NCI-H2196 (cell line): ENCODE data around the gene HGS.

Source experiments
- DNase-seq: peaks from one replicate; lab custom pipeline; 2025; ENCODE audit not compliant: unreplicated experiment; lab: John Stamatoyannopoulos, UW

Gene HGS

GRCh38 chr17:81655378-81656117 lies 28.3 kb upstream of the HGS start:
- no peak for DNase-seq

GRCh38 chr17:81656118-81656743 lies 27.6 kb upstream of the HGS start, which contains the start of gene PDE6G:
TSS of gene PDE6G (minus strand) at chr17:81656542. CDS start at chr17:81653305, 3,237 bp downstream.
- no peak for DNase-seq

GRCh38 chr17:81656835-81657234 lies 27.0 kb upstream of the HGS start:
- no peak for DNase-seq

DNA sequence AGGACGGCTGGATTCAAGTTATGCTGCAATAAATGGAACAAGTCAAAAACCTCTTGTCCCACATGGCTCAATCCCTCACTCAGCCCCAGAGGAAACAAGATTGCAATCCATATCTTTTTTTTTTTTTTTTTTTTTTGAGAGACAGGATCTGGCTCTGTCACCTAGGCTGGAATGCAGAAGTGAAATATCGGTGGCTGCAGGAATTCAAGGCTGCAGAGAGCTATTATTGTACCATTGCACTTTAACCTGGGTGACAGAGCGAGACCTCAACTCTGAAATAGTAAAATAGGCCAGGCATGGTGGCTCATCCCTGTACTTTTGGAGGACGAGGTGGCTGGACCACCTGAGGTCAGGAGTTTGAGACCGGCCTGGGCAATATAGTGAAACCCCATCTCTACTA lies 24.8 kb upstream of the HGS start:
- no peak for DNase-seq

GRCh38 chr17:81660441-81660840 lies 23.4 kb upstream of the HGS start:
- no peak for DNase-seq

GRCh38 chr17:81662002-81662401 lies 21.8 kb upstream of the HGS start:
- no peak for DNase-seq

GRCh38 chr17:81664051-81664470 lies 19.8 kb upstream of the HGS start:
- no peak for DNase-seq

DNA sequence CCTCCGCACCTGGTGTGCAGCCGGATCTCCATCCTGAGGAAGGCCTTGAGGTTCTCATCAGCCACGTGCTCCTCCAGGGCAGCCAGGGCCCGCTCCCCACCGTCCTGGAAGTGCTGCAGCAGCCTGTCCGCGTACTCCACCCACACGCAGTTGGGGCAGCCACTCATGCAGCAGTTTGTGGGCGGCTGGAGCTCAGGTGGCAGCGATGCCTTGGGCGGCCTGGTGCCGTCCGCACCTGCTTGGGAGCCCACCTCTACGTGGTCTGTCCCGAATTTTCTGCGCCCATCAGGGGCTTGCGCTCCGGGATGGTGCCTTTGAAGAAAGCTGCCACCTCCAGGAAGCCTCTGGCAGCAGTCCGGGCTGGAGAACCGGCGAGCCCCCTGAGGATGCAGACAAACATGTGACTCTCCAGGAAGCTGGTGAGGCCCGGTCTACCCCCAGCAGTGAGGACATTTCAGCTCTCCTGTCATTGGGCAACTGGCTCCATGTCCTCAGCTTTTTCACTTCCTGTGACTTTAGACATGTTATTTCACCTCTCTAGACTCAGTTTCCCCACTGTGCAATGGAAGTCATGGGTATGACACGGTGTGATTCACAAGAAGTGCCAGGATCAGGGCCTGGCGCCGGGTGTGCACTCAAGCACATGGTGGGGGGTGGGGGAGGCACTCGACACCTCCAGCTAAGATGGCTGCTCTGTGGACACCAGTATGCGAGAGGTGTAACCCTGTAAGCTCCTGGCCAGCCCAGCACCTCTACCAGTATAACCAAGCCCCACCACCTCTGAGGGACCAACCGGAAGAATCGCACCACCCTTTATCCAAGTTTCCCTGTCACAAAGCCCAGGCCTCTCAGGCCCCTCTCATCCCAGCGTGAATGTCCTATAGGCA lies 18.4 kb upstream of the HGS start:
- DNase-seq, result peak; percentile 62

DNA sequence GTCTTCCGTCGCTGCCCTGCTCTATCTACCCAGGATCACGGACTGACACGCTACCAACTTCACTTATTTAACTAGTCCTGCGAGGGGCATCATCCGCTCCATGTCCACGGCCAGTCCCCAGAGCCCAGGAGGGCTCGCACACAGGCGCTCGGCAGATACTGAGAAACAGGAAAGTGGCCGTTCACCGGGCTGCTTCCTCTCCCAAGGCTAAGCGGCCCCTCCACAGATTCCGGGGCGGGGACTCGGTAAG lies 17.8 kb upstream of the HGS start:
- peak; percentile 55 for DNase-seq

DNA sequence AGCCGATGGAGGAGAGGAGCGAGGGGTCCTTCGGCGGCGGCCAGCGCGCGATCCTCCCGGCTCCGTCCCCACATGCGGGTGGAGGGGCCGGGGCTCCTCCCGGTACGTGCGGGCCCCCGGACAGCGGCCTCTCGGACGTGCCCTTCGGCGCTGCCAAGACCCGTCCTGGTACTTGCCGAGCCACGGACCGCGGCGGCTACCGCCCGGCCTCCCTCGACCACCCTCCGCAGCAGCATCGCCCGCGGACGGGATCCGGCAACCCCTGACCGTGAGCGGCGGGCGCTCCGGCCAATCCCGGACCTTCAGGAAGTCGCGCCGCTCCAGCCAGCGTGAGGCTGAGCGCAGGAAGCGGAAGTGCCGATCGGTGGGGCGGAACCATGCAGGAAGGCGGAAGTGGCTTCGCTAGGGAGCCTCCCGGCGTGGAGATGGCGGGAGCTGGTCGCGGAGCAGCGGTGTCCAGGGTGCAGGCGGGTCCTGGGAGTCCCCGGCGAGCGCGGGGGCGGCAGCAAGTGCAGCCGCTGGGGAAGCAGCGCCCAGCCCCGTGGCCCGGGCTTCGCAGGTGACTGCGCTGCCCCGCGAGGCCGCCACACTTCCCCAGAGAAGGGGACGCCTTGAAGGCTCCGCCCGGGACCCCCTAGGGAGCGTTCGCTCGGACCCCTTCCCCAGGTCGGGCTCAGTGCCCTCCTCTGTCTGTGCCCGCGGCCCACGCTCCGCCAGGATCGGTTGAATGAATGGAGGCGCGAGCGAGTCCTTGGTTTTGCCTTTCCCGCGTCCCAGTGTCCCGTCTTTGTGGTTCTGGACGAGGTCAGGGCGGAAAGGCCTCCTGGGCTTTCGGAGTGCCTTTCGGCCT lies 17.2 kb upstream of the HGS start, which contains the start of the genes CCDC137 and OXLD1:
CCDC137 (plus strand) TSS at position 396 of the 850 bp plus-strand sequence; CDS start at position 426, 30 bp downstream.
OXLD1 (minus strand) TSS at position 264 of the 850 bp plus-strand sequence; CDS start at position 236, 28 bp downstream.
- peak; percentile 98 for DNase-seq

- no peak for DNase-seq
Measured at GRCh38 chr17:81667754-81668153, 16.1 kb upstream of the HGS start.

DNA sequence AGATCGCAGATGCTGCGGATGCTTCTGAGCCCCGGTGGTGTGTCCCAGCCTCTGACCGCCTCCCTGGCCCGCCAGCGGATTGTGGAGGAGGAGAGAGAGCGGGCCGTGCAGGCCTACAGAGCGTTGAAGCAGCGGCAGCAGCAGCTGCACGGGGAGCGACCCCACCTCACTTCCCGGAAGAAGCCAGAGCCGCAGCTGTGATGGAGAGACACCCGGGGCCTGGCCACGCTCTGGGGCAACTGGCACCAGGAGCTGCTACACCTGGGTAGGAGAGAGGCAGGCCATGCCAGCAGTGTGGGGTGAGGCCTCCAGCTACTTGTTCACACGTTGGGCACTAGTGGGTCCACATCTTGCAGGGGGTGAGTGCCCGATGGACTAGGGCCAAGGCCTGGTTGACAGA lies 11.3 kb upstream of the HGS start:
- no peak for DNase-seq

DNA sequence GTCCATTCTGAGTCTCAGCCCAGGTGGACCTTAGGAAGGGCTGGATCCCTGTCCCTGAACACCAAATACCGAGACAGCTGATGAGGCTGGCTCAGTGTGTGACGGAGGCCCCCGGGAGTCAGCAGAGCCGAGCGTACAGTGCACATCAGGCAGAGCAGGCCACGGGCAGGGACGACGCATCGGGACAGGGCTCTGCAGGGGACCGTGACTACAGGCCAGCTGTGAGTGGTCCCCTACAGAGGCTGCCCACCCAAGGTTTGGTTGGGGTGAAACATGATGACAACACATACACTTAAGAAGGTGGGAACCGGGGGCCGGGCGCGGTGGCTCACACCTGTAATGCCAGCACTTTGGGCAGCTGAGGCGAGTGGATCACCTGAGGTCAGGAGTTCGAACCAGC lies 10.9 kb upstream of the HGS start:
- no peak for DNase-seq

- no peak for DNase-seq
Measured at GRCh38 chr17:81673561-81674258, 10.1 kb upstream of the HGS start.

GRCh38 chr17:81675515-81676221 lies 8.1 kb upstream of the HGS start:
- DNase-seq, result peak; percentile 28

DNA sequence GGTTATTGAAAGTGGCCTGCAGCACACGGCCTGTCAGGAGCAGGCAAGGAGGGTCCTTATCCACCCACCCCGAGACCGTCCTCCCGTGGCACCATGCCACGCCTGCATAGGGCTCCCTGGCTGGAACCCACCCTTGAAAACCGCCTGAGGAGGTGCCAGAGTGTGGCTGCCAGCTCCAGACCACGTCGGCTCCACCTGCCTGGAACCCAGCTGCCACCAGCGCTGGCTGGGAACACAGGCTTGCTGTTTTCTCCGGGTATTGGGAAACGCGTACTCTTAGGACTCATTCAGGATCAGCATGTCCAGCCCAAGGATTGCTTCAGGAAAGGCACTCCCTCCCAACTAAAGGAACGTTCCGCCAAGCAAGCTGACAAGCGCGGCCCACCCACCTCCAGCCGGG lies 6.9 kb upstream of the HGS start:
- no peak for DNase-seq

DNA sequence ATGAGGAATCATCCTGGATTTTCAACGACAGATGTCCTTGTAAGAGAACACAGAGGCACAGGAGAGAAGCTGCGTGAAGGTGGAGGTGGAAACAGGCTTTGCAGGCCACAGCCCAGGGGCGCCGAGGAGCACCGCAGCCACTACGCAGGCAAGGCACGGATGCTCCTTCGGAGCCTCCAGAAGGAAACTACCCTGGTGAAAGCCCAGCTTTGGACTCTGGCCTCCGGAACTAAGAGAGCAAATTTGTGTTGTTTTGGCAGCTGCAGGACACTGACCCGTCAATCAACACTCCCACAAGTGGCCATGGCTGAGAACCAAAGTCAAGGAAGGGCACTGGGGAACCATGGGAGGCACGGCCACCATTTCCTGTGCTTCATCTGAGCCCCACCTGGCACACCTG lies 3.7 kb upstream of the HGS start:
- DNase-seq, result no peak

GRCh38 chr17:81681672-81682071 lies 2.1 kb upstream of the HGS start:
- peak; percentile 83 for DNase-seq

GRCh38 chr17:81682565-81683207 lies 1.1 kb upstream of the HGS start:
- no peak for DNase-seq
